ENCODE measurements around the gene DSG2.
"Not testable (repeated sequence)": the region's sequence is repeated elsewhere in the genome, so short reads cannot be mapped to it uniquely, and the experiment has no call there.

The DSG2 gene

DNA sequence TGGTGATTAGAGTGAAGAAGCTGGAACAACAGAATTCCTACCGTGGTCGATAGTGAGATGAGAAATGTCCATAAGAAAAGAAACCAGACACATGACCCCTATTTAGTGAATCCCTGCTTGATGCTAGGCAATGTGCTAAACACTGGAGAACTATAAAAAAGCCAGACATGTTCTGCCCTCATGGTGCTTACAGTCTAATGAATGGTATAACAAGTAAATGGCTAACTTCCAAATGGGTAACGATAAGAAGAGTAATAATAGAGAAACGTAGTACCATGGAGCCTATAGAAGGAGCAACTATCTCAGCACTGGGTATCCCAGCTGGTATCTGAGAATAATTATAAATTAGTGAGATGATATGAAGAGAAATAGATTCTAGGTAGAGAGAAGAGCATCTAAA is 5.0 kb downstream of the DSG2 start:
- DNase-seq: no peak

GRCh38 chr18:31504455-31505147 is 6.6 kb downstream of the DSG2 start:
- no peak for DNase-seq

- no peak for DNase-seq
Measured at GRCh38 chr18:31505156-31505555, 7.2 kb downstream of the DSG2 start.

- no peak for DNase-seq
Measured at GRCh38 chr18:31506024-31506742, 8.2 kb downstream of the DSG2 start.

GRCh38 chr18:31507124-31507523 is 9.1 kb downstream of the DSG2 start:
- not testable (repeated sequence) for DNase-seq

- no peak for DNase-seq
Measured at GRCh38 chr18:31508781-31509180, 10.8 kb downstream of the DSG2 start.

DNA sequence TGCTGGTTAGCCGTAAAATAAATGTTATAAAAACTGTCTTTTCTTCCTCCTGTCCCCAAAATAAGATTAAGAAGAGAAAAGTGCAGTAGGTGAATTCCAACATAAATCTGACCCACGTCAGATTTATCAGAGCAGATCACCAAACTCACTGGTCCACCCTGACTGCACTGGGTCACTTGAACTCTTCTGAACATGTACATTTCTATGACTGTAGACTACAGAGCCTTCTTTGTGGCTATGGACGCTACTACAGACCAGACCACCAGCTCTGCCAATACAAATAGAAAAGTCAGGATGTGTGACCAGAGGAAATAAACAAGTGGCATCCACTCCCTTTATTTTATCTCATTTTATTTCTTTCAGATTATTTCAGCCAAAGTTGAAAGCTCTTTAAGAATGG is 11.6 kb downstream of the DSG2 start:
- no peak for DNase-seq

DNA sequence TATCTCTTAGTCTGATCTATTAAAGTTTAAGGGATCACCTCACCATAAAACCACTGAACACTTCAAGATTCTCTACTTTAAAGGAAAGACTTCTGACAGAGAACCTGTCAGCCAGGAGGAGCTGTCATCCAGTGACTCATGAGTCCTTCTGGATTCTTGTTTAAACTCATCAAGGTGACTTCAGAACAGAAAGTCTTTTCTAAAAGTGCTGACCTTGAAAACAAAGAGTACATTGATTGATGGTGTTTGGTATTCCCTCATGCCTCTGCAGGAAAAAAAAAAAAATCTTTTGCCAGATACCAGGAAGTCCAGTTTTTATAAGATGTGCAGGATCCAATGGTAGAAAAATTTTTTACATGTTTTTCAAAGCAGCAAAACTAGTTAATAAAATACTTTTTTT is 12.3 kb downstream of the DSG2 start:
- DNase-seq: no peak

DNA sequence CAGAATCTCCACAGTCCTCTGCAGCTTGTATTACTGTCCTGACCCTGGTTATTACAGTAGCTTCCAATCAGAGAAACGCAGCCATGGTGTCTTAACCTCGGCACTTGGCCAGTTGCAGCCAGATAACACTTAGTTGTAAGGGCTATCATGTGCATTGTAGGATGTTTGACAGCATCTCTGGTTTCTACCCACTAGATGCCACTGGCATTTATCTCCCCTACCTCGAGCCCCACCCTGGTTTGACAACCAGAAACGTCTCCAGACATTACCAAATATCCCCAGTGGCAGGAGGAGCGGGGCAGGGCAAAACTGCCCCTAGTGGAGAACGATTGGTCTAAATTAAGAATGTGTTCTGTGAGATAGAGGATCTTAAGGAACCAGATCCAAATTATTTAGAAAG is 13.1 kb downstream of the DSG2 start:
- no peak for DNase-seq

DNA sequence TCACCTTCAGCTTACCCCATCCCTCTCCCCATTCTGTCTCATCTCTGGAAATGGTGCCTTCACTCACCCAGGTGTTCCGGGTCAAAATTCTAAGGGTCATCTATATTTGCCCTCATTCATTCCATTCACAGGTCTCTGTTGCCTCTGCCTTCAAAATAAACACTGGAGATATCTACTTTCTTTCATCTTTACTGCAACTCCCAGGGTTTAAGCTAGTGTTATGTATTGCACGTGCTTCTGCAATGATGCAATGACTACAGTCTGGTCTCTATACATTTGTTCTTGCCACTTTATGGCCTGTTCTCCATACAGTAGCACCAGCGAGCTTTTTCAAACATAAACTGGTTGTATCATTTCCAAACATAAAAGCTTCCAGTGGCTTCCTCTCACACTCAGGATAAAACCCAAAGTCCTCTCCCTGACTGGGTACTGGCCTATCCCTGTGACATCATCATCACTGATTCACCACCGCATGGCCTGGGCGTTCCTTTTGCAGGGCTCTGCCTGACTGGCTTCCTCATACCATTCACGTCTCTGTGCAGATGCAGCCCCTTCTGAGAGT is 14.3 kb downstream of the DSG2 start:
- DNase-seq: no peak

GRCh38 chr18:31513189-31513935 is 15.4 kb downstream of the DSG2 start:
- DNase-seq: no peak

DNA sequence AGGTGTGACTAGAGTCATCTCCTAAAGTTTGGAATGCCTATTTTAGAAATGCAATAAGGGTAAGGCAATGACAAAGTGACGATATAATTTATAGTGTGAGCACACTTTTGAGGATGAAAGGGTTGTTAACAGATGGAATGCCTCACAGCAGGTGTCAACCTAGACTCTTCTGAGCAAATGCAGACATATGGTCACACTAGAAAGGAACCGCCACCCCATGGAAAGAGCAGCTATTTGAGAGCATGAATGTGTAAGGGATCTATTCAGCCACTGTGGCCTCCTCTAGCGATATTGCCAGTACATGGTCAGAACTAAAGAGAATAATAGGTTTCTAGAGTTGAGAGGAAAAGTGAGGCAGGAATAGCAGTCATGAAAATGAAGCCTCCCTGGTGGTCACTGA is 18.5 kb downstream of the DSG2 start:
- DNase-seq: no peak

GRCh38 chr18:31526374-31526773 is 28.4 kb downstream of the DSG2 start:
- no peak for DNase-seq

DNA sequence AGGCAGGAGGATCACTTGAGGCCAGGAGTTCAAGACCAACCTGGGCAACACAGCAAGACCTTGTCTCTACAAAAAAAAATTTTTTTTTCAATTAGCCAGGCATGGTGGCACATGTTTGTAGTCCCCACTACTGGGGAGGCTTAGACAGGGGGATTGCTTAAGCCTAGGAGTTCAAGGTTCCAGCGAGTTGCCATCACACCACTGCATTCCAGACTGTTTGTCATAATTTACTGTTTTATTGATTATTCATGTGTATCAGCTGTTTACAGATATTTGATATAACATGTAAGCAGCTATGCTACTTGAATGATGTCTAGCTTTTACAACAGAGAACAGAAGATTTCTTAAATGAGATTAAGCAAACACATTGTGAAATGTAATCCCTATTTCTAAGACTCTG is 35.3 kb downstream of the DSG2 start:
- DNase-seq: no peak

DNA sequence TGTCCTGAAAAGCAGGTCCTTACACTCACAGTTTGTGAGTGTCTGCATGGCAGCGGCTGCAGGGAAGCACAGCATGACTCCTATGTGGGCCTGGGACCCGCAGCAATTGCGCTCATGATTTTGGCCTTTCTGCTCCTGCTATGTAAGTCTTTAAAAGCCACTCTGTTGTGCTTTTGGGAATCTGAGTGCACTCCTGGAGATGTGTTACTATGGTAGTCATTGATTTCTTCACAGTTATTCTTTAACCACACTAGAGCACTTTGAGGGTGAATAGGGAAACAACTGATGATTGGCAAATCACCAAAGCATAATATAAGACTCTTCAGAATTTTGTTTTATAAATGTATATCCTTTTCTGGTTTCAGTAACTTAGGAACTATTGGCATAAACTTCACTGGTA is 40.9 kb downstream of the DSG2 start:
- no peak for DNase-seq

DNA sequence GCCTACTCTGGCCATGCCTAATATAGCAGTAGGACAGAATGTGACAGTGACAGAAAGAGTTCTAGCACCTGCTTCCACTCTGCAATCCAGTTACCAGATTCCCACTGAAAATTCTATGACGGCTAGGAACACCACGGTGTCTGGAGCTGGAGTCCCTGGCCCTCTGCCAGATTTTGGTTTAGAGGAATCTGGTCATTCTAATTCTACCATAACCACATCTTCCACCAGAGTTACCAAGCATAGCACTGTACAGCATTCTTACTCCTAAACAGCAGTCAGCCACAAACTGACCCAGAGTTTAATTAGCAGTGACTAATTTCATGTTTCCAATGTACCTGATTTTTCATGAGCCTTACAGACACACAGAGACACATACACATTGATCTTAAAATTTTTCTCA is 48.5 kb downstream of the DSG2 start:
- no peak for DNase-seq

- no peak for DNase-seq
Measured at GRCh38 chr18:31548853-31549252, 50.9 kb downstream of the DSG2 start.

GRCh38 chr18:31549416-31549815 is 51.4 kb downstream of the DSG2 start:
- DNase-seq: no peak

DNA sequence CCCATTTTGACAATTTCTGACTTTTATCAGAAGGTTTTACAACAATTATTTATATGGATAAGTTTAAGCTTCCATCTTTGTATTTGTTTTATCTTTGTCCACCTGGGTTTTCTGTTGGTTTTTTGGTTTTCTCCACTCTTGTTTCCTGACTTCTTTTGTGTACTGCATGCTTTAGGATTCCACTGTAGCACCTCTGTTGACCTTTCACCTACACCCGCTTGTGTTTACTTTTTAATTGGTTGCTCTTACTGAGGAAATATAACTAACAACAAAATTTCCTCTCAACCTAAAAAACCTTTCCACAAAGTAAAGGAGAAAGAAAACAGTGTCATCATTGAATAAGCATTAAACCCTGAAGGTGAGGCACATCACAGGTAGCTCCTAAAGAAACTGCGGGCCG is 53.9 kb downstream of the DSG2 start:
- DNase-seq: no peak

DNA sequence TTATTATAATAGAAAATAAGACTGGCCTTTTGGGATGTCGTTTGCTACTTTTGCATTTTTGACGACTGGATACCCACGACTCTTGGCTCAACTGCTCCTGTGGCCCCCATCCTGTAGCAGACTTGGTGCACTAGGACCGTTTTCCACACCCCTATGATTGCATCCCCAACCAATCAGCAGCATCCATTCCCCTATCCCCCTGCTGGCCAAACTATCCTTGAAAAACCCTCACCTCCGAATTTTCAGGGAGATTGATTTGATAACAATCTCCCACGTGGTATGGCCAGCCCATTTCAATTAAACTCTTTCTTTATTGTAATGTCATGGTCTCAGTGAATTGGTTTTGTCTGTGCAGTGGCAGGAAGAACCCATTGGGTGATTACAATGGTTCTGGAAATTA is 55.8 kb downstream of the DSG2 start:
- no peak for DNase-seq

- DNase-seq: no peak
Measured at GRCh38 chr18:31554776-31555175, 56.8 kb downstream of the DSG2 start.

DNA sequence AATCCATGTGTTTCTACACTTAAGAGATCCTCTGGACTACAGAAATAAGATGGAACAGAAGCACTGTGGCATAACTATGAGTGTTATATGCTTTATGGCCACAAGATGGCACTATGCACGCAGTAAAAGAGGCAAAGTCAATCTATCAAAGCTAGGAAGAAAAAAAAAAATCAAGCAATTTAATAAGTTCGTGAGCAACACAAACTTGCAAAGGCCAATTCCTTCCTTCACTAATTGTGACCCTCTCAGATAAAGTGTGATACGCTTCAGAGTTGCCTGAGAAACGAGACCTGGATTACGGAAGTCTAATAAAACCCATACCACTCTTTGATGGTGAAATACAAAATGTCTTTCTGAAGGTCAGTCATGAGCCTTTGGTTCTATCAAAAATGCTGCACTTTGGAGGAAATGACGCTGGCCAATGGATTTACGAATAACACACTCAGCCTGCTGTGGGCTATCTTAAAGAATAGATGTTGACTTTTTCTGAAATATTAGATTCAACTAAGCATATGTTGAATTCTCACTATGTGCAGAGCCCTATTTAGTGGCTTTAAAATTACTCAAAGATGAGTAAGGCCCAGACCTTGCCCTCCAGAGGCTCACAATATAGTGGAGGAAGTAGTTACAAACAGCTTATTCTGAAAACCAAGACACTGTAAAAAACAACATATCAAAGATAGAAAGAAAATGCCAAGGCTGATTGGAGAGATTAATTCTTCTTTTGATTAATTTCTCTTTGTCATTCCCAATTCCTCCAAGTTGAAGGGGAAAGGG is 58.2 kb downstream of the DSG2 start:
- DNase-seq: no peak

DNA sequence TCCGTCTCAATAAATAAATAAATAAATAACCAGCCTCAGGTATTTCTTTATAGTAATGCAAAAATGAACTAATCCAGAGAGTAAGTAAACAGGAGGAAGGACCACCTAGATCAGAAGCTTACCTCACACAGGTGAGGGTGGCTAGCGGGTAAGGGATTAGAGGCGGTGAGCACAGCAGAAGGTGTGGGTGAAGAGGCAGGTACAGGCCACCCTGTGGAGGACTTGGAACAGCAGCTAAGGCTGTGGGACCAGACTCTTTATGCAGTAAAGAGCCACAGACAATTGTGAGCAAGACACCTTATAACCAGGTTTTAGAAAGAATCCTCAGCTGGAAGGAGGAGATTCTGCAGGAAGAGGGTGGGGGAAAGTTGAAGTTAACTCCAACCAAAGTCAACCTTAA is 59.5 kb downstream of the DSG2 start:
- no peak for DNase-seq
